ENCODE results near the gene KIAA1210. TPM values are rescaled to one million over a fixed set of nuclear protein-coding genes. Genes with fewer than 3 reads are reported as not detected.
"Not testable (repeated sequence)": the region's sequence is repeated elsewhere in the genome, so short reads cannot be mapped to it uniquely, and the experiment has no call there.

Gene KIAA1210
- total and polyA plus RNA-seq, 2 donors, result 0.09 to 0.16 TPM

DNA sequence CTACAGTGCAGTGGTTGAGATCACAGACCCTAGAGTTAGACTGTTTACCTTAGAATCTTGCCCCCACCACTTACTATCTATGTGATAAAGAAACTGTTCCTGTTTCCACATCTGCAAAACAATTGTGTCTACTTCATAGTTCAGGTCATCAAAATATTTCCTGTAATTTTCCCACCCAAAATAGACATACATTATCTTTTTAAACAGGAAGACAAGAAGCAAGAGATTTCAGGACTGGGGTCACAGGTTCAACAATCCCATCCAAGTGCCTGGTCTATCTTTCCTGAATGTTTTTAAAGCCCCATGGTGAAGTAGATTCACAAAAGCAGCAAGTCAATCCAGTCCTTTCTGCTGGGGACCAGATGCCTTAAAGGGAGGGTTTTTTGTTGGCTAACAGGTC is 96.6 kb downstream of the KIAA1210 start:
- no peak overlapping the region for H3K4me3 ChIP-seq (ENCODE audit: low read length in 2 of 2)
- no peaks in the 10 kb centered on the region for H3K4me1 ChIP-seq (ENCODE audit: control insufficient read depth in 2 of 2, insufficient read depth in 2 of 2, low read length in 2 of 2)
- no peaks in the 10 kb centered on the region for H3K9me3 ChIP-seq (ENCODE audit: control insufficient read depth in 2 of 2, insufficient read depth in 1 of 2, low read length in 1 of 2)
- no peak for DNase-seq (ENCODE audit: low read depth in 6 of 9, low spot score in 9 of 9)
- H3K27ac ChIP-seq (ENCODE audit: low read depth in 1 of 2, low read length in 1 of 2), result no peak overlapping the region
- no peaks in the 10 kb centered on the region for H3K27me3 ChIP-seq (ENCODE audit: control insufficient read depth in 2 of 2, insufficient read depth in 1 of 2, low read length in 1 of 2)
- no peaks in the 10 kb centered on the region for H3K36me3 ChIP-seq (ENCODE audit: control insufficient read depth in 2 of 2, insufficient read depth in 2 of 2, low read length in 1 of 2)

DNA sequence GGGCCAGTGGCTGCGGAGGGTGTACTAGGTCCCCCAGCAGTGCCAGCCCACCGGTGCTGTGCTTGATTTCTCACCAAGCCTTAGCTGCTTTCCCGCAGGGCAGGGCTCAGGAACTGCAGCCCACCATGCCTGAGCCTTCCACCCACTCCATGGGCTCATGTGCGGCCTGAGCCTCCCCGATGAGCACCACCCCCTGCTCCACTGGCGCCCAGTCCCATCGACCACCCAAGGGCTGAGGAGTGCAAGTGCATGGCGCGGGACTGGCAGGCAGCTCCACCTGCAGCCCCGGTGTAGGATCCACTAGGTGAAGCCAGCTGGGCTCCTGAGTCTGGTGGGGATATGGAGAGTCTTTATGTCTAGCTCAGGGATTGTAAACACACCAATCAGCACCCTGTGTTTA is 98.0 kb downstream of the KIAA1210 start:
- not testable (repeated sequence) for H3K9me3 ChIP-seq (ENCODE audit: control insufficient read depth in 2 of 2, insufficient read depth in 1 of 2, low read length in 1 of 2); H3K4me1 ChIP-seq (ENCODE audit: control insufficient read depth in 2 of 2, insufficient read depth in 2 of 2, low read length in 2 of 2); H3K36me3 ChIP-seq (ENCODE audit: control insufficient read depth in 2 of 2, insufficient read depth in 2 of 2, low read length in 1 of 2); H3K27me3 ChIP-seq (ENCODE audit: control insufficient read depth in 2 of 2, insufficient read depth in 1 of 2, low read length in 1 of 2); H3K4me3 ChIP-seq (ENCODE audit: low read length in 2 of 2); DNase-seq (ENCODE audit: low read depth in 6 of 9, low spot score in 9 of 9); H3K27ac ChIP-seq (ENCODE audit: low read depth in 1 of 2, low read length in 1 of 2)
- WGBS, result 97% methylated on average over 9 of the region's 10 CpGs

DNA sequence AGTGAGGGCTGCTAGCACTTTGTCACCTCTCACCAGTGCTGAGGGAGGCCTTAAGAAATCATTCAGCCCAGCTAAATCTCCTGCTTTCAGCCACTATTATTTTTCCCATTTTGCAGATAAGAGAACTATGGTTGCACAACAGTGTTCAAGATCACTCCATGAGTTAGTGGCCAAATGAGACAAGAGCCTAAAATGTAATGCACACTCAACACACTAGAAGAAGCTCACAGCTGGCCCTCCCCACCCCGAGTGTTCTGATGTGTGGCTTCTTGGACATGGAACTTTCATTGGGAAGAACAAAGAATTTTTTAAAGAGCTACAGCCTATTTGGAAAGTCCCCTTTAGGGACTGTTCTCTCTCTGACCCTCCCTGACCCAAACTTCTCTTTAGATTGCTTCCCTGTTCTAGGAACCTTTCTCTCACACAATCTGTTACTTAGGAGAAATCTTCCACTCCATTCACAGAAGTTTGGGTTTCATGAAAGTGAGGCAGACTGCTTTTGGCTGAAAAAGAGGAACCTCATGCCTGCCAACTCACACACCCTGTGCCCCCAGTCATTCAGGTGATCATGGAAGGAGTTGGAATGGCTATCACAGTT is 98.8 kb downstream of the KIAA1210 start:
- H3K27ac ChIP-seq (ENCODE audit: low read depth in 1 of 2, low read length in 1 of 2), result no peak overlapping the region
- no peak overlapping the region for H3K4me3 ChIP-seq (ENCODE audit: low read length in 2 of 2)
- DNase-seq (ENCODE audit: low read depth in 6 of 9, low spot score in 9 of 9), result no peak
- no peaks in the 10 kb centered on the region for H3K4me1 ChIP-seq (ENCODE audit: control insufficient read depth in 2 of 2, insufficient read depth in 2 of 2, low read length in 2 of 2)
- WGBS, result 85% methylated on average over 1 of the region's 1 CpG
- no peaks in the 10 kb centered on the region for H3K9me3 ChIP-seq (ENCODE audit: control insufficient read depth in 2 of 2, insufficient read depth in 1 of 2, low read length in 1 of 2)
- no peaks in the 10 kb centered on the region for H3K27me3 ChIP-seq (ENCODE audit: control insufficient read depth in 2 of 2, insufficient read depth in 1 of 2, low read length in 1 of 2)
- H3K36me3 ChIP-seq (ENCODE audit: control insufficient read depth in 2 of 2, insufficient read depth in 2 of 2, low read length in 1 of 2), result no peaks in the 10 kb centered on the region

Other genes starting within 250 kb of the KIAA1210 start
- 0.19 TPM for gene LONRF3, start 153.2 kb downstream of the KIAA1210 start, total RNA-seq
- gene LONRF3, start 153.2 kb downstream of the KIAA1210 start, polyA plus RNA-seq, result 0.25 TPM
- gene CT47C1, start 54.8 kb downstream of the KIAA1210 start, total RNA-seq, result not detected
- gene CT47C1, start 54.8 kb downstream of the KIAA1210 start, polyA plus RNA-seq, result not detected
- gene PGRMC1, start 108.5 kb upstream of the KIAA1210 start, total RNA-seq, result 43.1 TPM
- 65.4 TPM for gene PGRMC1, start 108.5 kb upstream of the KIAA1210 start, polyA plus RNA-seq

All from thymus (tissue), 11 donors.